NCI-H2171 (cell line): ENCODE data around the gene TRIM9.
"Not testable (repeated sequence)": the region's sequence is repeated elsewhere in the genome, so short reads cannot be mapped to it uniquely, and the experiment has no call there.

Experiments used
- DNase-seq: peaks from one replicate; lab custom pipeline; 2025; lab: John Stamatoyannopoulos, UW

TRIM9 gene

GRCh38 chr14:50963919-50964318, 131.0 kb downstream of the TRIM9 start:
- no peak for DNase-seq

DNA sequence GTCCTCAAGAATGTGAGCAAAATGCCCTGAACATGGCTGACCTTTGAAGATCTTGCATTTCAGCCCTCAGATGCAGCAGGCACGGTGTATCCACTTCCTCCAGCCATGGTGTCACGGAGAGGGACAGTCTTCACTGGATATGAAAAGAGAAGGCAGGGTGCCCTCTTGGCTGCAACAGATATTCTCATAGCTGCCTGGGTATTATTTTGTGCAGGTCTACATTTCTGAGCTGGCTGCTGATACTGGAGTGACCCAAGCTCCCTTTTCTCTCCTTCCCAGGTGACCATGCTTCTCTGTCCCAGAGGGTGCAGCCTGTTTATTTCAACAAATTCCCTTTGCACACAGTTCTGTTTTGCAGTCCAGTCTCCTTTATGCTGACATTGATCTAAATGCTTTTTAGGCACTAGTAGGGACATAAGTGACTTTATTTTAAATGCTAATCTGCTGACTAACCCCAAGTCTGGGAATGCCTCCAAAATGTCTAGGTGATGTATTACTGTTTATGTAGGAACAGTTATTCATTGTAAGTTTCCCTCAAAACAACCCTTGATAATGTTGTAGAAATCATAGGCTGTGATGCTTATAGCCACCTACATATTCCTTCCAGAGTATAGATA, 133.2 kb downstream of the TRIM9 start:
- no peak for DNase-seq

GRCh38 chr14:50957296-50957695, 137.6 kb downstream of the TRIM9 start:
- DNase-seq, result no peak

GRCh38 chr14:50956421-50956820, 138.5 kb downstream of the TRIM9 start:
- DNase-seq, result not testable (repeated sequence)

DNA sequence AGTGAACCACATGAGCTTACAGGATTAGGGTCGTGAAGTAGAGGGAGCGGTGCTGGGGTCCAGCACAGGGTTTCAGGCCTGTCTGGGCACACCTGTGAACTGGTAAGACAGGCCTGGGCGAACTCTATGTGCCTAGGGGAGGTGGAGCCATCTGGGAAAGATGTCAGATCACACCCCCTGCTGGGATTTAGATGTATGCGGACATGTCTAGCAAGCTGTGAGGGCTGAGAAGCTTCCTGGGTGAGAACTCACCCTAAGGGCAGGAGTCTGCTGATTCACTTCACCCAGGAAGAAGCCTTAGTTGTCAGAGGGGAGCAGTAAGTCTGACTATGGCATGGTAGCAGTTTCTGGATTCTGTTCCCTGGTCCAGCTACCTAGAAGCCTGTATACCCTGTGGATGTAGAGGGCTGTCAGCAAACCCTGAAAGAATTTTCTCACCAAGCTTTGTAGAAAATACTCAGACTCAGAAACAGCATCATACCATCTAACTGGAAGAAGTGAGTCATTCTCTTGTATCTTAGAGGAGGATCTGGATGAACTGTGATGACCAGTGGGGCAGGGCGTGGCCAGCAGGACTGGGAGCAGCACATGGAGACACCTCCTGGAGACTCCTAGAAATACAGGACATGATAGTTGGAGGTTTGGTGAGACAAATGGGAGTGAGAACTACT, 139.4 kb downstream of the TRIM9 start:
- peak; percentile 65 for DNase-seq

GRCh38 chr14:50954811-50955372, 140.0 kb downstream of the TRIM9 start:
- peak; percentile 35 for DNase-seq

DNA sequence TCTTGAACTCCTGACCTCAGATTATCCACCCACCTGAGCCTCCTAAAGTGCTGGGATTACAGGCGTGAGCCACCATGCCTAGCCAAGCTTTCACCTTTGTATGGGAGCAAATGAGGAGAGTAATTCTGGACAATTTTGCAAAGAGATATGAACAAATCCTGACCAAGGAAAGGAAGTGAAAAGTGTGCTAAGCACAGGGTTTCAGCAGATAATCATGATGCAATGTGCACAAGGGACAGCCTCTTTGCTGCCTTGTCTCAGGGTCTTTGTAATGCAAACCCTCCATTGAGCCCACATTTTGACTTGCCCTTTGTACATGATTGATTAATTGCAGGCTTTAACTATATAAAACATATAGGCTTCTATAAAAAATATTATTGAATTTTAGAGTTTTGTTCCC, 141.4 kb downstream of the TRIM9 start:
- no peak for DNase-seq

GRCh38 chr14:50951032-50951431, 143.9 kb downstream of the TRIM9 start:
- no peak for DNase-seq

- no peak for DNase-seq
Observed at GRCh38 chr14:50948205-50948604, 146.7 kb downstream of the TRIM9 start.

DNA sequence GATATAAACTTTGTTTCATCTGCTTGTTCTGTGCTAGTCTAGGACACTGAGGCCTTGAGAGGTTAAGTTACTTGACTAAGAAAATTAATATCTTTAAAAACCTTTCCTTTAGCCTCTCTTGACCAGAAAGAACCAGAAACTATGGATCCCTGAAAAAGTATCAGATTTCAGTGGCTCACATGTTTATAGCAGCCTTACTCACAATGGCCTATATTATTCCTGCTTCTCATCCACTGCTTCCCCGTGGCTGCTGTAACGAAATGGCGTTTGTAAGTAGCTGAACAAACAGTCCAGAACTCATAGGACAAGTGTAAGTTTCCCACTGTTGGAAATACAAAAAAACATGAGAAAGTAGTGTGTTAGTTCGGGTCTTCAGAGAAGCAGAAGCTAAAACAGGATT, 147.5 kb downstream of the TRIM9 start:
- DNase-seq, result no peak

GRCh38 chr14:50946234-50946935, 148.5 kb downstream of the TRIM9 start:
- DNase-seq, result no peak

GRCh38 chr14:50944647-50945413, 150.1 kb downstream of the TRIM9 start:
- DNase-seq, result peak; percentile 57

- DNase-seq, result peak; percentile 2
Observed at GRCh38 chr14:50943943-50944646, 150.8 kb downstream of the TRIM9 start, which contains the start of gene PYGL. Gene PYGL, minus strand, starts transcription at chr14:50944483. Its CDS starts 80 bp downstream, at chr14:50944403.

DNA sequence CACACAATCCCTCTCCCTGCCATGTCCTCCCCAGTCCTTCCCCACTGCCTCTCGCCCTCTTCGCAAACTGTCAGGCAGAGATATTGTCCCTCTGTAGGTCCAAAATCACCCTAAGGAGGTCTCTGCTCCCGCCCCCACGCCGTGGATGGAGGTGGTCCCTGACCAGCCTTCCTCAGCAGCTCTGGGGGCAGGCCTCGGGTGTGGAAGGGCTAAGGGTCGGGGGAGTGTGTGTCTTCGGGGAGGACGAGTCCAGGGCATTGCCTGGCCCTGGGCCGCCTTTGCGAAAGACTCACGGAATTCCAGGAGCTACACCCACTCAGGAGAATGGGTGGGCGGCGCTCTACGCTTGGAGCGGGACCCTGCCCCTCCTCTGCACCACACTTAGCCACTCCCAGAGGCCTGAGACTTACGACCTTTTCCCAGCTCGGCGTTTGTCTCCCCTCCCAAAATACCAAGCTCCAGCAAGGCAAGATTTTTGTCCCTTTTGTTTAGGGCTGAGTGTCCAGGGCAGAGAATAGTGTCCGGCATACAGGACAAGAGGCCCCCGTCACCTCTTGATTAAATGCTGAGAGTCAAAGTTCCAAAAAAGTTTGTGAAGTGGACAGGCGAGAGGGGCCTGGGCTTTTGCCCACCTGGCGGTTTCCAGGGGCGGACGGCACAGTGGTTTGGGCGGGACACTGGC, 151.5 kb downstream of the TRIM9 start:
- DNase-seq, result no peak

GRCh38 chr14:50941638-50942037, 153.3 kb downstream of the TRIM9 start:
- not testable (repeated sequence) for DNase-seq

GRCh38 chr14:50941151-50941550, 153.8 kb downstream of the TRIM9 start:
- DNase-seq, result no peak

DNA sequence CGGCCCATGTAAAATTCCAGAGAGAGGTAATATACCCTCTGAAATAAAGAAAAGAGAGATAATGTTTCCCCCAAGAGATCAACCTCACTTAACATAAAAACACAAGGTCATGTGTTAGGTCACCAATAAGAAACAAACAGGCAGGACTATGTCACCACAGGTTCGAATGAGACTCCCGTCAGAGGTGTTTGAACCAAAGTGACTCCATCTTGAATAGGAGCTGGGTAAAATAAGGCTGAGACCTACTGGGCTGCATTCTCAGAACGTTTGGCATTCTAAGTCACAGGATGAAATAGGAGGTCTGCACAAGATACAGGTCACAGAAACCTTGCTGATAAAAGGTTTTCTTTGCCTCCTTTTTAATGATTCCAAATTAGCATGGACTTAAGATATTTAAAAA, 157.1 kb downstream of the TRIM9 start:
- no peak for DNase-seq

- no peak for DNase-seq
Observed at GRCh38 chr14:50937325-50937724, 157.6 kb downstream of the TRIM9 start.

DNA sequence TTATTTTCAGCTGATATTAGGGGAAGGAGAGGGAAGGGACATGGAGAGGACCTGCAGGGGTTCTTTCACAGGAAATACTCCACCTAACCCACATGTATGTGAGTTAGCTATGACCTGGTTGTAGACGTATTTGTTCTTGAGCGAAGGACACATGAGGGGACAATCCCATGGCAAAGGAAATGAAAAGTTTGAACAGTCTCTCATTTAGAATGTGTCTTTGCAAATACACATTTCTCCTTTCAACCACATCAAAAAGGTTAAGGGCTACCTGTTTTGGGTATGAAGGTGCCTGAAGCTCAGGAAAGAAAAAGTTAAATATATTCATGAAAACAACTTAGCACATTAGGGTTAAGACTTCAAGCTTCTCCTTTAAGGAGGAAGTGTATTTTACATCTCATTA, 158.0 kb downstream of the TRIM9 start:
- DNase-seq, result no peak

DNA sequence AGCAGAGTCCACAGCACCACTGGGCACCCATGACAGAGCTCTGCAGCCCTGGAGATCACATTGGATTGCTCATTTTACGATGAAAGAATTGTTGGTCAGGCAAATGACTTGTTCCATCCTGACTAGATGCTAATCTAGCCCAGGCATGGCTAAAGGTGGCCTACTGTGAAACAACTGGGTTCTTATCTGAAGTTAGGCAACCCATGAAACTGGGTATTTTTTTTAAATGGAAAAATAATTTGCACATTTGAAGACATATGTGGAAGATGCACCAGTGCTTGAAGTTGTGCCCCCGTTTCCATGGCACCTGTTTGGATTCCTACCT, 158.9 kb downstream of the TRIM9 start:
- DNase-seq, result no peak
